Measurements from ENCODE around the gene AGAP3. TPM values are rescaled to one million over a fixed set of nuclear protein-coding genes. Genes with fewer than 3 reads are reported as not detected.

Gene AGAP3
- total and polyA plus RNA-seq, 2 experiments from 2014 or later: 10.3 to 43.3 TPM

- Histone ChIP-seq H4K20me1 (ENCODE audit: insufficient read depth) (no peaks in the 10 kb centered on the region), H3K4me3 (no peak overlapping the region)
- in situ Hi-C loops (cut with MboI): no loop called here
These were observed 12.3 kb upstream of the AGAP3 start for GRCh38 chr7:151073990-151074389.

GRCh38 chr7:151074817-151075661 lies 11.2 kb upstream of the AGAP3 start:
- H4K20me1 ChIP-seq (ENCODE audit: insufficient read depth): no peaks in the 10 kb centered on the region
- in situ Hi-C loops (cut with MboI): no loop called here
- no peaks in the 10 kb centered on the region; the same call in 1 of the 2 replicates for H3K36me3 ChIP-seq (ENCODE audit: low read depth)
- peaks cover 7% of the 10 kb centered on the region; the same call in 1 of the 2 replicates for H3F3A ChIP-seq (ENCODE audit: insufficient read depth)
- no peaks in the 10 kb centered on the region for H3K9me2 ChIP-seq (ENCODE audit: insufficient read depth)
- no peaks in the 10 kb centered on the region for H3K9me3 ChIP-seq (ENCODE audit: low read depth)
- H3K27me3 ChIP-seq (replicated peaks; ENCODE audit: insufficient read depth): no peaks in the 10 kb centered on the region
- H3K4me1 ChIP-seq (ENCODE audit: insufficient read depth): peaks cover 7% of the 10 kb centered on the region
- TF ChIP-seq EZH2 (IDR thresholded peaks at IDR 0.05; ENCODE audit: insufficient read depth, poor library complexity, severe bottlenecking) (no peak), EZH2phosphoT487 (IDR thresholded peaks at IDR 0.05; ENCODE audit: insufficient read depth, low read depth) (no peak)
- no peak overlapping the region for H3K9ac ChIP-seq
- H2AFZ ChIP-seq: no peak overlapping the region
- peaks cover 24% of the 10 kb centered on the region for H3K79me2 ChIP-seq (ENCODE audit: insufficient read depth)
- H3K4me2 ChIP-seq (ENCODE audit: unreplicated experiment): no peak overlapping the region
- WGBS, 2 experiments (ENCODE audit: low coverage in 1 of 2, low lambda C conversion rate in 2 of 2, missing lambda C conversion rate in 2 of 2): 87 to 91% methylated on average over 26 of the region's 26 CpGs
- no peak for DNase-seq
- H3K27ac ChIP-seq: no peak overlapping the region
- H3K4me3 ChIP-seq: no peak overlapping the region

More at GRCh38 chr7:151073990-151074389, 12.3 kb upstream of the AGAP3 start:
- Histone ChIP-seq H3K27me3 (replicated peaks; ENCODE audit: insufficient read depth) (no peaks in the 10 kb centered on the region), H3K9me2 (ENCODE audit: insufficient read depth) (no peaks in the 10 kb centered on the region), H3K4me2 (ENCODE audit: unreplicated experiment) (no peak overlapping the region), H3K27ac (no peak overlapping the region), H3K79me2 (ENCODE audit: insufficient read depth) (peaks cover 13% of the 10 kb centered on the region), H3K4me1 (ENCODE audit: insufficient read depth) (peaks cover 7% of the 10 kb centered on the region), H3K9me3 (ENCODE audit: low read depth) (no peaks in the 10 kb centered on the region), H3K9ac (no peak overlapping the region), H2AFZ (no peak overlapping the region), H3F3A (ENCODE audit: insufficient read depth) (peaks cover 7% of the 10 kb centered on the region; the same call in 1 of the 2 replicates), H3K36me3 (ENCODE audit: low read depth) (no peaks in the 10 kb centered on the region; the same call in 1 of the 2 replicates)
- 91 to 93% methylated on average over 17 of the region's 17 CpGs for WGBS, 2 experiments (ENCODE audit: low coverage in 1 of 2, low lambda C conversion rate in 2 of 2, missing lambda C conversion rate in 2 of 2)
- TF ChIP-seq EZH2phosphoT487 (IDR thresholded peaks at IDR 0.05; ENCODE audit: insufficient read depth, low read depth) (no peak), EZH2 (IDR thresholded peaks at IDR 0.05; ENCODE audit: insufficient read depth, poor library complexity, severe bottlenecking) (no peak)
- no peak for DNase-seq

- DNase-seq: no peak
These were observed 10.7 kb upstream of the AGAP3 start for GRCh38 chr7:151075662-151075971.

GRCh38 chr7:151075978-151076426 lies 10.3 kb upstream of the AGAP3 start:
- peaks cover 29% of the 10 kb centered on the region for H3K79me2 ChIP-seq (ENCODE audit: insufficient read depth)
- H3K27ac ChIP-seq: no peak overlapping the region
- no peaks in the 10 kb centered on the region for H3K9me3 ChIP-seq (ENCODE audit: low read depth)
- DNase-seq: no peak
- H3K9ac ChIP-seq: no peak overlapping the region
- H2AFZ ChIP-seq: no peak overlapping the region
- TF ChIP-seq EZH2 (IDR thresholded peaks at IDR 0.05; ENCODE audit: insufficient read depth, poor library complexity, severe bottlenecking) (no peak), EZH2phosphoT487 (IDR thresholded peaks at IDR 0.05; ENCODE audit: insufficient read depth, low read depth) (no peak)
- H3K36me3 ChIP-seq (ENCODE audit: low read depth): no peaks in the 10 kb centered on the region; the same call in 1 of the 2 replicates
- no peak overlapping the region for H3K4me2 ChIP-seq (ENCODE audit: unreplicated experiment)
- no peaks in the 10 kb centered on the region for H4K20me1 ChIP-seq (ENCODE audit: insufficient read depth)
- WGBS, 2 experiments (ENCODE audit: low coverage in 1 of 2, low lambda C conversion rate in 2 of 2, missing lambda C conversion rate in 2 of 2): 87 to 90% methylated on average over 21 to 22 of the region's 22 CpGs
- in situ Hi-C loops (cut with MboI): no loop called here
- H3K27me3 ChIP-seq (replicated peaks; ENCODE audit: insufficient read depth): no peaks in the 10 kb centered on the region
- no peak overlapping the region for H3K4me3 ChIP-seq
- peaks cover 7% of the 10 kb centered on the region; the same call in 1 of the 2 replicates for H3F3A ChIP-seq (ENCODE audit: insufficient read depth)
- no peaks in the 10 kb centered on the region for H3K9me2 ChIP-seq (ENCODE audit: insufficient read depth)
- H3K4me1 ChIP-seq (ENCODE audit: insufficient read depth): peaks cover 7% of the 10 kb centered on the region

More at GRCh38 chr7:151075662-151075971, 10.7 kb upstream of the AGAP3 start:
- no peaks in the 10 kb centered on the region for H4K20me1 ChIP-seq (ENCODE audit: insufficient read depth)
- no peak overlapping the region for H3K4me2 ChIP-seq (ENCODE audit: unreplicated experiment)
- 62 to 71% methylated on average over 7 of the region's 7 CpGs for WGBS, 2 experiments (ENCODE audit: low coverage in 1 of 2, low lambda C conversion rate in 2 of 2, missing lambda C conversion rate in 2 of 2)
- peaks cover 7% of the 10 kb centered on the region; the same call in 1 of the 2 replicates for H3F3A ChIP-seq (ENCODE audit: insufficient read depth)
- H3K27me3 ChIP-seq (replicated peaks; ENCODE audit: insufficient read depth): no peaks in the 10 kb centered on the region
- no peak for TF ChIP-seq EZH2phosphoT487 (IDR thresholded peaks at IDR 0.05; ENCODE audit: insufficient read depth, low read depth)
- TF ChIP-seq EZH2 (IDR thresholded peaks at IDR 0.05; ENCODE audit: insufficient read depth, poor library complexity, severe bottlenecking): no peak
- H3K27ac ChIP-seq: no peak overlapping the region
- H3K4me1 ChIP-seq (ENCODE audit: insufficient read depth): peaks cover 7% of the 10 kb centered on the region
- H3K4me3 ChIP-seq: no peak overlapping the region
- no peaks in the 10 kb centered on the region; the same call in 1 of the 2 replicates for H3K36me3 ChIP-seq (ENCODE audit: low read depth)
- in situ Hi-C loops (cut with MboI): no loop called here
- H3K9ac ChIP-seq: no peak overlapping the region
- H3K9me3 ChIP-seq (ENCODE audit: low read depth): no peaks in the 10 kb centered on the region
- H2AFZ ChIP-seq: no peak overlapping the region
- peaks cover 29% of the 10 kb centered on the region for H3K79me2 ChIP-seq (ENCODE audit: insufficient read depth)
- H3K9me2 ChIP-seq (ENCODE audit: insufficient read depth): no peaks in the 10 kb centered on the region

Measured in GM23248 (cell line).